PC-3 (cell line): ENCODE data around the gene SAMD13. TPM values are rescaled to one million over a fixed set of nuclear protein-coding genes. Genes with fewer than 3 reads are reported as not detected.
A peak's percentile ranks its signal among the peaks of the same experiment; 100 is the strongest.

ENCODE experiments used
- ATAC-seq: fragments of 200-7000 bp; cut with Tn5 transposase; 2 replicates; pipeline ENCODE4 v1.9.1; 2020; ENCODE audit warnings: mild to moderate bottlenecking, moderate library complexity
- BruUV-seq: library from RNA; stranded (reverse); fragments of 400-500 nt; replicated peaks from 2 replicates; lab custom pipeline; 2021; lab: Mats Ljungman, UMichigan
- CTCF ChIA-PET: fragments of 300-600 bp; sonication (Branson Sonifier 250); formaldehyde crosslinking; loops from one replicate; lab custom pipeline; 2022; ENCODE audit warnings: antibody characterized with exemption; lab: Charles Lee
- POLR2A ChIA-PET: fragments of 300-600 bp; sonication (Branson Sonifier 250); formaldehyde crosslinking; loops from one replicate; lab custom pipeline; 2022; ENCODE audit warnings: antibody characterized with exemption; ENCODE audit not compliant: unreplicated experiment; lab: Charles Lee
- DNase-seq: peaks from one replicate; pipeline ENCODE4 v3.0.0-alpha.2; 2015
- H2AFZ ChIP-seq: fragments of 300-600 bp; sonication (generic); 2 replicates; pipeline ENCODE4 v1.6.0; 2016; ENCODE audit warnings: antibody characterized with exemption, low read length
- H3F3A ChIP-seq: fragments of 300-600 bp; sonication (generic); one replicate; pipeline ENCODE4 v1.6.0; 2017; ENCODE audit warnings: antibody characterized with exemption, low read length, control low read depth, mild to moderate bottlenecking; ENCODE audit not compliant: unreplicated experiment
- H3K27ac ChIP-seq: fragments of 300-600 bp; sonication (generic); 2 replicates; pipeline ENCODE4 v1.5.1; 2016; ENCODE audit warnings: mild to moderate bottlenecking, low read length
- H3K27me3 ChIP-seq: fragments of 300-600 bp; sonication (generic); 2 replicates; pipeline ENCODE4 v1.6.1; 2016; ENCODE audit warnings: low read length, mixed read lengths
- H3K36me3 ChIP-seq: fragments of 300-600 bp; sonication (generic); 2 replicates; pipeline ENCODE4 v1.6.1; 2016; ENCODE audit warnings: low read depth, mixed run types, low read length, mixed read lengths
- H3K4me1 ChIP-seq: fragments of 300-600 bp; sonication (generic); 2 replicates; pipeline ENCODE4 v1.5.1; 2016; ENCODE audit warnings: low read length; ENCODE audit not compliant: insufficient read depth
- H3K4me2 ChIP-seq: fragments of 300-600 bp; sonication (generic); 2 replicates; pipeline ENCODE4 v1.6.0; 2016; ENCODE audit warnings: low read length
- H3K4me3 ChIP-seq: fragments of 300-600 bp; sonication (generic); 2 replicates; pipeline ENCODE4 v1.5.1; 2016; ENCODE audit warnings: mild to moderate bottlenecking, low read length, mixed read lengths
- H3K79me2 ChIP-seq: fragments of 300-600 bp; sonication (generic); 2 replicates; pipeline ENCODE4 v1.6.1; 2017; ENCODE audit warnings: low read length, mixed read lengths
- H3K9ac ChIP-seq: fragments of 300-600 bp; sonication (generic); 2 replicates; pipeline ENCODE4 v1.6.0; 2016; ENCODE audit warnings: mild to moderate bottlenecking, low read length
- H3K9me2 ChIP-seq: fragments of 300-600 bp; sonication (generic); replicated peaks from 2 replicates; pipeline ENCODE4 v1.6.1; 2016; ENCODE audit warnings: mixed run types, low read length, mixed read lengths
- H3K9me3 ChIP-seq: fragments of 300-600 bp; sonication (generic); 2 replicates; pipeline ENCODE4 v1.6.1; 2016; ENCODE audit warnings: low read length, mixed read lengths
- H4K20me1 ChIP-seq: fragments of 300-600 bp; sonication (generic); 2 replicates; pipeline ENCODE4 v1.6.1; 2016; ENCODE audit warnings: low read length, mixed read lengths
- EZH2 ChIP-seq: fragments of 300-600 bp; sonication (generic); IDR thresholded peaks from one replicate; pipeline ENCODE4 v1.6.1; 2017; ENCODE audit warnings: antibody characterized with exemption, mild to moderate bottlenecking, low read length; ENCODE audit not compliant: unreplicated experiment
- EZH2phosphoT487 ChIP-seq: fragments of 300-600 bp; sonication (generic); IDR thresholded peaks from 2 replicates; pipeline ENCODE4 v1.6.1; 2018; ENCODE audit warnings: mild to moderate bottlenecking, antibody characterized with exemption, low read length, borderline replicate concordance
- intact Hi-C: fragments of 100-400 bp; cut with micrococcal nuclease; formaldehyde crosslinking; loops from 2 replicates; pipeline ENCODE4 v1.9.0; 2023
- total RNA-seq: library from RNA; depleted of rRNA; stranded (reverse); fragments of >200 nt; gene quantifications from 2 replicates; pipeline ENCODE4 v1.2.3, GENCODE V29; 2014
- TF ChIP-seq, protein P1 (sequence below): fragments of 300-600 bp; sonication (generic); conservative IDR thresholded peaks from 2 replicates; pipeline ENCODE4 v1.5.1; 2017; ENCODE audit warnings: antibody characterized with exemption, low read depth, mild to moderate bottlenecking, low read length

Gene SAMD13
- total RNA-seq, 1 experiment from 2014 or later = 1.1 TPM

DNA sequence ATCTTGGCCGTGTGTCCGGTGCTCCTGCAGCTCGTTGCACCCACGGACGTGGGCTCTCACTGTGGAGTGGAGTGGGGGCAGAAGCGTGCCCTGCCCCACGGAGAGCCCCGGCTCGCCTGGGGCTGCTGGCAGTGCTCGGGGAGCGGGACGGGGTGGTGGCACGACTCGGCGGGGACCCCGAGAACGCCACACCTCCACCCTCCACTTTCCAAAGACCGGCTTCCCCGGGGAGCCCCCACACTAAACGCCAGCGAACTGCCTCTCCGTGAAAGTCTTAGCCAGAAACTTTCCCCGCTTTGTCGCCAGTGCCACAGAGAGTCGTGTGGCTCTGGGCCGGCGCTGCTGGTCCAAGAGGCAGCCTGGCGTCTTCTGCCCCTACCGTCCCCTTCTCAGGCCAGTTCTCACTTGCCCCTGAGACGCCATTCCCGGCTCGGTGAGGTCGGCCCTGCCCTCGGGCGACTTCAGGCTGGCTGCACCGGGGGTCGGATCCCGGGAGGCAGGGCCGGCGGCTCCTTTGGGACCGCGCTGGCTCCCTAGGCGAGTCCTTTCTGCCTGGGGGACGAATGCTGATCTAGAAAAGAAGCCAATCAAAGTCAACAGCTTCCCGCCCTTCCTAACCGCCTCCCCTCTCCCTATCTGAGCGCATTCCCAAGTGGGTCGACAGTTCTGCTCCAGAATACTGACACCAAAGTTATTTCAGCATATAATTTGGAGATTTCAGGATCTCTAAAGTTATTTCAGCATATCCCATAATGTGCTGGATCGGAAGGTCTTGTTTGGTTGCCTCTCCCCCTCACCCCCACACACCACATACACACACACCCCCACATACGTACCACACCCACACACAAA is 2.6 kb upstream of the SAMD13 start:
- peaks cover 54% of the 10 kb centered on the region for H3K4me1 ChIP-seq
- H3K79me2 ChIP-seq = no peaks in the 10 kb centered on the region
- ATAC-seq (peak; percentile 46), DNase-seq (peak; percentile 43)
- ChIA-PET POLR2A (interaction anchor here (0.6 kb wide), 2 partner anchors 51 to 155 kb away, joined by 3 to 5 read pairs; partner anchors contain the start of gene PRKACB), CTCF (interaction anchor here (0.7 kb wide), 1 partner anchor 125 kb away, joined by 4 read pairs; no protein-coding TSS in a partner anchor)
- H3K4me2 ChIP-seq = peak overlapping the region; percentile 91
- peak overlapping the region; percentile 81 for H2AFZ ChIP-seq
- no peak for TF ChIP-seq EZH2
- TF ChIP-seq, protein P1, sequence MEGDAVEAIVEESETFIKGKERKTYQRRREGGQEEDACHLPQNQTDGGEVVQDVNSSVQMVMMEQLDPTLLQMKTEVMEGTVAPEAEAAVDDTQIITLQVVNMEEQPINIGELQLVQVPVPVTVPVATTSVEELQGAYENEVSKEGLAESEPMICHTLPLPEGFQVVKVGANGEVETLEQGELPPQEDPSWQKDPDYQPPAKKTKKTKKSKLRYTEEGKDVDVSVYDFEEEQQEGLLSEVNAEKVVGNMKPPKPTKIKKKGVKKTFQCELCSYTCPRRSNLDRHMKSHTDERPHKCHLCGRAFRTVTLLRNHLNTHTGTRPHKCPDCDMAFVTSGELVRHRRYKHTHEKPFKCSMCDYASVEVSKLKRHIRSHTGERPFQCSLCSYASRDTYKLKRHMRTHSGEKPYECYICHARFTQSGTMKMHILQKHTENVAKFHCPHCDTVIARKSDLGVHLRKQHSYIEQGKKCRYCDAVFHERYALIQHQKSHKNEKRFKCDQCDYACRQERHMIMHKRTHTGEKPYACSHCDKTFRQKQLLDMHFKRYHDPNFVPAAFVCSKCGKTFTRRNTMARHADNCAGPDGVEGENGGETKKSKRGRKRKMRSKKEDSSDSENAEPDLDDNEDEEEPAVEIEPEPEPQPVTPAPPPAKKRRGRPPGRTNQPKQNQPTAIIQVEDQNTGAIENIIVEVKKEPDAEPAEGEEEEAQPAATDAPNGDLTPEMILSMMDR = no peak
- TSS peak; percentile 69 for BruUV-seq
- no peaks in the 10 kb centered on the region for H3K36me3 ChIP-seq
- no peaks in the 10 kb centered on the region for H4K20me1 ChIP-seq
- peak overlapping the region; percentile 98 for H3K9ac ChIP-seq
- H3K4me3 ChIP-seq = peak overlapping the region; percentile 82
- H3K27ac ChIP-seq = peak overlapping the region; percentile 80
- H3F3A ChIP-seq = no peaks in the 10 kb centered on the region
- no peaks in the 10 kb centered on the region for H3K9me2 ChIP-seq
- H3K27me3 ChIP-seq = no peaks in the 10 kb centered on the region
- intact Hi-C loops = loop anchor here (2.0 kb wide), 2 partner anchors 52 to 154 kb away; partner anchors contain the start of gene PRKACB
- H3K9me3 ChIP-seq = peaks cover 13% of the 10 kb centered on the region; the same call in 1 of the 2 replicates

DNA sequence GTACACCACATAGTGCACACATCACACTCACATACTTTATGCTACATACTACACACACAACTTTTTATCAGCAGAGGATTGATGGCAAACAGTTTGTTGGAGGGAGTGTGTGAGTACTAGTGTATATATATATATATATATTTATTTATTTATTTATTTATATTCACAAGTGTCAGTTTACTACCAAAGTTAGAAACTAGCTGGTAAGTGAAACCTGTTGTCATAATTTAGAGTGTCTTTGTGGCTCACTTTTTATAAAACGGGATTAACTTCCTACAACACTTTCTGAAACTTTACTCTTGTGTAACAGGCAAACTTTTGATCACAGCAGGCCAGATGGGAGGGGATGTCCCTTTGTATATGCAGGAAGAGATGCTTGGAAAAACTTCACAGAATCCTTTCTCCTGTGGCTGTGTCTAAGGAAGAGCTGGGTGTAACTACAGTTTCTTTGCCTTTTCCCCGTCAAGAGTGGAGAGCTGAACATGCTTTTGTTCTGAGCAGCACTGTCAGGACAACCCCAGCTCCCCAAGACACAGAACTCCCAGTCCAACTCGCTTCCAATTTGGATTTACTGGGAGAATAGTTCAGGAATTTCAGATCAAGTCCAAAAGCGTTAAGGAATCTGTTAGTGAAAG is 1.9 kb upstream of the SAMD13 start:
- no peaks in the 10 kb centered on the region for H3K9me2 ChIP-seq
- H3K4me1 ChIP-seq = peaks cover 54% of the 10 kb centered on the region
- ChIA-PET POLR2A (interaction anchor here (0.6 kb wide), 1 partner anchor 52 kb away, joined by 5 read pairs; no protein-coding TSS in a partner anchor), CTCF (no interaction called here)
- TF ChIP-seq EZH2 = no peak
- TF ChIP-seq EZH2phosphoT487 = no peak
- TF ChIP-seq, protein P1 = no peak
- no peaks in the 10 kb centered on the region for H3F3A ChIP-seq
- peak overlapping the region; percentile 91 for H3K4me2 ChIP-seq
- H2AFZ ChIP-seq = peak overlapping the region; percentile 81; the same call in 1 of the 2 replicates
- peak overlapping the region; percentile 80 for H3K27ac ChIP-seq
- H3K4me3 ChIP-seq = peak overlapping the region; percentile 82
- peak overlapping the region; percentile 98 for H3K9ac ChIP-seq
- intact Hi-C loops = loop anchor here (2.0 to 5.0 kb wide), 4 partner anchors 53 to 155 kb away; partner anchors contain the start of gene PRKACB
- H3K9me3 ChIP-seq = peaks cover 13% of the 10 kb centered on the region; the same call in 1 of the 2 replicates
- H4K20me1 ChIP-seq = no peaks in the 10 kb centered on the region
- no TSS peak for BruUV-seq
- no peaks in the 10 kb centered on the region for H3K27me3 ChIP-seq
- H3K79me2 ChIP-seq = no peaks in the 10 kb centered on the region
- no peak for DNase-seq
- no peak for ATAC-seq
- no peaks in the 10 kb centered on the region for H3K36me3 ChIP-seq
